ENCODE results near the gene GAREM1. TPM values are rescaled to one million over a fixed set of nuclear protein-coding genes. Genes with fewer than 3 reads are reported as not detected.
A peak's percentile ranks its signal among the peaks of the same experiment; 100 is the strongest.
"Not testable (repeated sequence)": the region's sequence is repeated elsewhere in the genome, so short reads cannot be mapped to it uniquely, and the experiment has no call there.

GAREM1 gene
- total RNA-seq, 1 donor from 2014 or later, result 8.7 TPM

- no peaks in the 10 kb centered on the region for H3K4me1 Mint-ChIP-seq (ENCODE audit: low read depth, unreplicated experiment)
- DNase-seq, result no peak
- H3K9me3 Mint-ChIP-seq (ENCODE audit: unreplicated experiment), result no peaks in the 10 kb centered on the region
- TF ChIP-seq, protein P1, sequence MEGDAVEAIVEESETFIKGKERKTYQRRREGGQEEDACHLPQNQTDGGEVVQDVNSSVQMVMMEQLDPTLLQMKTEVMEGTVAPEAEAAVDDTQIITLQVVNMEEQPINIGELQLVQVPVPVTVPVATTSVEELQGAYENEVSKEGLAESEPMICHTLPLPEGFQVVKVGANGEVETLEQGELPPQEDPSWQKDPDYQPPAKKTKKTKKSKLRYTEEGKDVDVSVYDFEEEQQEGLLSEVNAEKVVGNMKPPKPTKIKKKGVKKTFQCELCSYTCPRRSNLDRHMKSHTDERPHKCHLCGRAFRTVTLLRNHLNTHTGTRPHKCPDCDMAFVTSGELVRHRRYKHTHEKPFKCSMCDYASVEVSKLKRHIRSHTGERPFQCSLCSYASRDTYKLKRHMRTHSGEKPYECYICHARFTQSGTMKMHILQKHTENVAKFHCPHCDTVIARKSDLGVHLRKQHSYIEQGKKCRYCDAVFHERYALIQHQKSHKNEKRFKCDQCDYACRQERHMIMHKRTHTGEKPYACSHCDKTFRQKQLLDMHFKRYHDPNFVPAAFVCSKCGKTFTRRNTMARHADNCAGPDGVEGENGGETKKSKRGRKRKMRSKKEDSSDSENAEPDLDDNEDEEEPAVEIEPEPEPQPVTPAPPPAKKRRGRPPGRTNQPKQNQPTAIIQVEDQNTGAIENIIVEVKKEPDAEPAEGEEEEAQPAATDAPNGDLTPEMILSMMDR (IDR thresholded peaks at IDR 0.05; ENCODE audit: partially characterized antibody, unreplicated experiment), result no peak
- no peak overlapping the region for H3K4me3 Mint-ChIP-seq (ENCODE audit: unreplicated experiment)
- H3K27me3 Mint-ChIP-seq (ENCODE audit: unreplicated experiment), result no peaks in the 10 kb centered on the region
- no peak overlapping the region for H3K27ac Mint-ChIP-seq (ENCODE audit: unreplicated experiment)
- no peaks in the 10 kb centered on the region for H3K36me3 Mint-ChIP-seq (ENCODE audit: unreplicated experiment)
Measured at GRCh38 chr18:32351032-32351431, 119.7 kb downstream of the GAREM1 start.

DNA sequence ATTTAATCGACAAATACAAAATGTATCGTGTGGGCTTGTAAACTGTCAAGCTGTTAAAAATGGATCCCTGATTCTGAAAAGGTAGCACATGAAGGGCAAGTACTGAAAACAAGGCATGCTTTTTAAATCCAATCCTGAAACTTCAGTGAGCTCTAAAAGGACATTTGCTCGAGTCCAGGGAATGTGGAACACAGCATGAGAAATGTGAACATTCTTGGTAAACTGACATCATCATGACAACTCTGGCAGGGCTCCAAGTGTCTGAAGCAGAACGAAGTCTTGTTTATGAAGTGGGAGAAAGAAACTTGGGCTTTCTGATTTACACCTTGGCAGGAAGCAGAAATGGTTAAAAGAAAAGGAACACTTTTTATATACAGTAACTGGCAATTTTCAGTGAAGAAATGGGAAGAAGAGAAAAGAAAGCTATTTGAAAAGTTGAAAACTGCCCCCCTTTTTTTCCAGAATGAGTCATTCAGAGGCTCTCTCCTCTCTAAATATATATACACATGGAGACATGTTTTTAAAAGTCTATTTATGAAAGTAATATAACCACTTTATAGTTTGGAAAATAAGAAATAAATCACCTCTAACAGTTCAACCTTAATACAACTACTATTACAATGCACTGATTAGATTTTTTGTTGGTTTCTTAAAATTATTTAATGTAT, 120.8 kb downstream of the GAREM1 start:
- no peak for DNase-seq
- Mint-ChIP-seq H3K27me3 (ENCODE audit: unreplicated experiment) (no peaks in the 10 kb centered on the region), H3K4me1 (ENCODE audit: low read depth, unreplicated experiment) (no peaks in the 10 kb centered on the region), H3K9me3 (ENCODE audit: unreplicated experiment) (no peaks in the 10 kb centered on the region), H3K36me3 (ENCODE audit: unreplicated experiment) (no peaks in the 10 kb centered on the region), H3K4me3 (ENCODE audit: unreplicated experiment) (no peak overlapping the region), H3K27ac (ENCODE audit: unreplicated experiment) (no peak overlapping the region)
- TF ChIP-seq, protein P1 (IDR thresholded peaks at IDR 0.05; ENCODE audit: partially characterized antibody, unreplicated experiment), result no peak

- no peak overlapping the region for H3K27ac Mint-ChIP-seq (ENCODE audit: unreplicated experiment)
- H3K36me3 Mint-ChIP-seq (ENCODE audit: unreplicated experiment), result no peaks in the 10 kb centered on the region
- peaks cover 2% of the 10 kb centered on the region for H3K4me1 Mint-ChIP-seq (ENCODE audit: low read depth, unreplicated experiment)
- TF ChIP-seq, protein P1 (IDR thresholded peaks at IDR 0.05; ENCODE audit: partially characterized antibody, unreplicated experiment), result no peak
- H3K27me3 Mint-ChIP-seq (ENCODE audit: unreplicated experiment), result no peaks in the 10 kb centered on the region
- H3K4me3 Mint-ChIP-seq (ENCODE audit: unreplicated experiment), result no peak overlapping the region
- DNase-seq, result no peak
- no peaks in the 10 kb centered on the region for H3K9me3 Mint-ChIP-seq (ENCODE audit: unreplicated experiment)
Measured at GRCh38 chr18:32346671-32347070, 124.0 kb downstream of the GAREM1 start.

DNA sequence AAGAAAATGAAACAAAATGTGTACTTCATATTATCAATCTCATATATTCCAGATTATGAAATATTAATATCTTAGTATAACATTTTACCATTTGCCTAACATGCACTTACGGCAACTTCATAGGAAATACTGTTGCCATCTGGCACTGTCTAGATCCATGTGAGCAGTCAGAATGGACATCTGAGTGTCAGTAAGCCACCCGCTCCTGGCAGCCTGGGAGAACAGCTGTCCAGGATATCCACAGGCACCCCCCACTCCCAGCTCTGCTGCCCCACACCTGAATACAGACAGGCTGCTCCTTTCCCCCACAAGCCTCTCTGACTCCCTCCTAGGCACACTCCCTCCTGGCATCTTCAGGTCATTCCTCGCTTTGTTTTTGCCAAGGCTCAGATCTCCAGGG, 127.0 kb downstream of the GAREM1 start:
- Mint-ChIP-seq H3K9me3 (ENCODE audit: unreplicated experiment) (no peaks in the 10 kb centered on the region), H3K4me3 (ENCODE audit: unreplicated experiment) (no peak overlapping the region), H3K36me3 (ENCODE audit: unreplicated experiment) (no peaks in the 10 kb centered on the region), H3K4me1 (ENCODE audit: low read depth, unreplicated experiment) (peaks cover 2% of the 10 kb centered on the region), H3K27ac (ENCODE audit: unreplicated experiment) (peak overlapping the region; percentile 20), H3K27me3 (ENCODE audit: unreplicated experiment) (no peaks in the 10 kb centered on the region)
- no peak for DNase-seq
- TF ChIP-seq, protein P1 (IDR thresholded peaks at IDR 0.05; ENCODE audit: partially characterized antibody, unreplicated experiment), result no peak

GRCh38 chr18:32341112-32341511, 129.6 kb downstream of the GAREM1 start:
- not testable (repeated sequence) for H3K4me3 Mint-ChIP-seq (ENCODE audit: unreplicated experiment); H3K4me1 Mint-ChIP-seq (ENCODE audit: low read depth, unreplicated experiment); H3K9me3 Mint-ChIP-seq (ENCODE audit: unreplicated experiment); H3K27ac Mint-ChIP-seq (ENCODE audit: unreplicated experiment); H3K36me3 Mint-ChIP-seq (ENCODE audit: unreplicated experiment); H3K27me3 Mint-ChIP-seq (ENCODE audit: unreplicated experiment); DNase-seq

Data from glutamatergic neuron (in vitro differentiated cells).